H9 (cell line): ENCODE measurements around the gene PRRT1B. TPM values are rescaled to one million over a fixed set of nuclear protein-coding genes. Genes with fewer than 3 reads are reported as not detected.
"Not testable (repeated sequence)": the region's sequence is repeated elsewhere in the genome, so short reads cannot be mapped to it uniquely, and the experiment has no call there.

Experiments
- DNase-seq: peaks from one replicate; pipeline ENCODE4 v3.0.0-alpha.2; 2017
- H2AFZ ChIP-seq: one replicate; pipeline ENCODE4 v1.6.1; 2013; ENCODE audit warnings: mild to moderate bottlenecking, low read length, control low read depth, moderate library complexity
- H2AK5ac ChIP-seq: 2 replicates; pipeline ENCODE4 v1.6.1; 2013; ENCODE audit warnings: low read length, control low read depth, mixed read lengths; ENCODE audit not compliant: insufficient read length
- H2BK120ac ChIP-seq: one replicate; pipeline ENCODE4 v1.6.1; 2013; ENCODE audit warnings: low read depth, mild to moderate bottlenecking, low read length, control low read depth, inconsistent platforms; ENCODE audit not compliant: poor library complexity, severe bottlenecking
- H2BK12ac ChIP-seq: 2 replicates; pipeline ENCODE4 v1.6.1; 2013; ENCODE audit warnings: low read length, control low read depth, mixed read lengths, low read depth; ENCODE audit not compliant: insufficient read length
- H2BK15ac ChIP-seq: 2 replicates; pipeline ENCODE4 v1.6.1; 2013; ENCODE audit warnings: low read depth, low read length, control low read depth
- H2BK20ac ChIP-seq: one replicate; pipeline ENCODE4 v1.6.1; 2013; ENCODE audit warnings: low read depth, mild to moderate bottlenecking, low read length, control low read depth, inconsistent platforms; ENCODE audit not compliant: poor library complexity, severe bottlenecking
- H2BK5ac ChIP-seq: 2 replicates; pipeline ENCODE4 v1.6.1; 2013; ENCODE audit warnings: low read length, control low read depth, mixed read lengths; ENCODE audit not compliant: insufficient read length
- H3K14ac ChIP-seq: 2 replicates; pipeline ENCODE4 v1.6.1; 2013; ENCODE audit warnings: low read length, control low read depth; ENCODE audit not compliant: insufficient read depth
- H3K18ac ChIP-seq: 2 replicates; pipeline ENCODE4 v1.6.1; 2013; ENCODE audit warnings: low read depth, mild to moderate bottlenecking, mixed read lengths, low read length, control low read depth; ENCODE audit not compliant: insufficient read length
- H3K23ac ChIP-seq: 2 replicates; pipeline ENCODE4 v1.6.1; 2013; ENCODE audit warnings: low read length, control low read depth, mixed read lengths, low read depth; ENCODE audit not compliant: insufficient read length
- H3K23me2 ChIP-seq: 2 replicates; pipeline ENCODE4 v1.6.1; 2013; ENCODE audit warnings: low read depth, mild to moderate bottlenecking, mixed read lengths, low read length, control low read depth; ENCODE audit not compliant: insufficient read length, poor library complexity, severe bottlenecking
- H3K27ac ChIP-seq: 2 replicates; pipeline ENCODE4 v1.5.1; 2013; ENCODE audit warnings: low read length, control low read depth, mixed read lengths, low read depth; ENCODE audit not compliant: insufficient read length
- H3K27me3 ChIP-seq: 2 replicates; pipeline ENCODE4 v1.6.1; 2013; ENCODE audit warnings: low read length, control low read depth, inconsistent platforms; ENCODE audit not compliant: insufficient read depth
- H3K4ac ChIP-seq: 2 replicates; pipeline ENCODE4 v1.6.1; 2013; ENCODE audit warnings: low read depth, mild to moderate bottlenecking, control low read depth, inconsistent platforms, low read length, moderate library complexity
- H3K4me1 ChIP-seq: 2 replicates; pipeline ENCODE4 v1.6.1; 2013; ENCODE audit warnings: low read length, control low read depth, inconsistent platforms; ENCODE audit not compliant: insufficient read depth
- H3K4me2 ChIP-seq: 2 replicates; pipeline ENCODE4 v1.6.1; 2013; ENCODE audit warnings: low read length, control low read depth, mixed read lengths; ENCODE audit not compliant: insufficient read length, insufficient read depth
- H3K56ac ChIP-seq: 2 replicates; pipeline ENCODE4 v1.6.1; 2013; ENCODE audit warnings: low read depth, mild to moderate bottlenecking, mixed read lengths, low read length, control low read depth; ENCODE audit not compliant: insufficient read length
- H3K79me1 ChIP-seq: 2 replicates; pipeline ENCODE4 v1.6.1; 2013; ENCODE audit warnings: low read depth, mild to moderate bottlenecking, moderate library complexity, low read length, control low read depth, inconsistent platforms; ENCODE audit not compliant: insufficient read depth, poor library complexity, severe bottlenecking
- H3K79me2 ChIP-seq: 2 replicates; pipeline ENCODE4 v1.6.1; 2013; ENCODE audit warnings: low read length, control low read depth, inconsistent platforms; ENCODE audit not compliant: insufficient read depth
- H3K9ac ChIP-seq: 2 replicates; pipeline ENCODE4 v1.6.1; 2013; ENCODE audit warnings: low read length, control low read depth, mixed read lengths; ENCODE audit not compliant: insufficient read length; ENCODE audit errors: extremely low read depth
- H3K9me3 ChIP-seq: one replicate; pipeline ENCODE4 v1.6.1; 2013; ENCODE audit warnings: low read depth, low read length, inconsistent platforms; ENCODE audit not compliant: control insufficient read depth
- H3T11ph ChIP-seq: one replicate; pipeline ENCODE4 v1.6.1; 2013; ENCODE audit warnings: mild to moderate bottlenecking, low read length, control low read depth, inconsistent platforms
- H4K20me1 ChIP-seq: one replicate; pipeline ENCODE4 v1.6.1; 2013; ENCODE audit not compliant: control insufficient read depth, insufficient read length, insufficient read depth
- H4K5ac ChIP-seq: 2 replicates; pipeline ENCODE4 v1.6.1; 2013; ENCODE audit warnings: low read depth, mild to moderate bottlenecking, mixed read lengths, low read length, control low read depth; ENCODE audit not compliant: insufficient read length
- H4K8ac ChIP-seq: replicated peaks from 2 replicates; pipeline ENCODE4 v1.6.1; 2013; ENCODE audit warnings: low read length, control low read depth, mixed read lengths, low read depth; ENCODE audit not compliant: insufficient read length
- H4K91ac ChIP-seq: 2 replicates; pipeline ENCODE4 v1.6.1; 2013; ENCODE audit warnings: low read depth, mild to moderate bottlenecking, moderate library complexity, mixed read lengths, low read length, control low read depth; ENCODE audit not compliant: insufficient read length
- H3K27ac Mint-ChIP-seq, 3 experiments: 2 replicates in 2 of 3; 3 replicates in 1 of 3; pipeline ENCODE4 v1.8.0; 2020 to 2021; ENCODE audit warnings: mixed read lengths in 3 of 3, mild to moderate bottlenecking in 1 of 3, moderate library complexity in 1 of 3
- H3K27me3 Mint-ChIP-seq: 2 replicates; pipeline ENCODE4 v1.8.0; 2021; ENCODE audit warnings: low read depth, mild to moderate bottlenecking, moderate library complexity, mixed read lengths
- H3K36me3 Mint-ChIP-seq, 3 experiments: 2 replicates in 2 of 3; 3 replicates in 1 of 3; pipeline ENCODE4 v1.8.0; 2020 to 2021; ENCODE audit warnings: low read depth in 3 of 3, mixed read lengths in 3 of 3; ENCODE audit not compliant: insufficient read depth in 1 of 3
- H3K4me1 Mint-ChIP-seq, 2 experiments: 2 replicates each; pipeline ENCODE4 v1.8.0; 2020; ENCODE audit warnings: mixed read lengths in 2 of 2
- H3K4me3 Mint-ChIP-seq, 2 experiments: 2 replicates in 1 of 2; 3 replicates in 1 of 2; pipeline ENCODE4 v1.8.0; 2020 to 2021; ENCODE audit warnings: mild to moderate bottlenecking in 2 of 2, mixed read lengths in 2 of 2, moderate library complexity in 1 of 2
- H3K9me3 Mint-ChIP-seq, 2 experiments: 2 replicates in 1 of 2; 3 replicates in 1 of 2; pipeline ENCODE4 v1.8.0; 2020; ENCODE audit warnings: mild to moderate bottlenecking in 2 of 2, mixed read lengths in 2 of 2, moderate library complexity in 1 of 2
- WGBS: extraction: QIAGEN DNeasy Blood & Tissue Kit; methylation state at CpG from one replicate; pipeline ENCODE4 v1.1.7; 2013; ENCODE audit warnings: missing lambda C conversion rate, low lambda C conversion rate, mixed read lengths; ENCODE audit not compliant: insufficient read length; ENCODE audit errors: extremely low coverage; 5-methylcytosine and 5-hydroxymethylcytosine counted together
- total RNA-seq: library from RNA; stranded (reverse); gene quantifications from 2 replicates; pipeline ENCODE4 v1.2.1, GENCODE V29; 2021
- TF ChIP-seq, protein P1 (sequence below): fragments of 200-600 bp; sonication (generic); conservative IDR thresholded peaks from 3 replicates; pipeline ENCODE4 v1.8.0; 2021; ENCODE audit warnings: antibody characterized with exemption, mild to moderate bottlenecking

PRRT1B gene
- total RNA-seq, 1 experiment from 2014 or later = 1.0 TPM

DNA sequence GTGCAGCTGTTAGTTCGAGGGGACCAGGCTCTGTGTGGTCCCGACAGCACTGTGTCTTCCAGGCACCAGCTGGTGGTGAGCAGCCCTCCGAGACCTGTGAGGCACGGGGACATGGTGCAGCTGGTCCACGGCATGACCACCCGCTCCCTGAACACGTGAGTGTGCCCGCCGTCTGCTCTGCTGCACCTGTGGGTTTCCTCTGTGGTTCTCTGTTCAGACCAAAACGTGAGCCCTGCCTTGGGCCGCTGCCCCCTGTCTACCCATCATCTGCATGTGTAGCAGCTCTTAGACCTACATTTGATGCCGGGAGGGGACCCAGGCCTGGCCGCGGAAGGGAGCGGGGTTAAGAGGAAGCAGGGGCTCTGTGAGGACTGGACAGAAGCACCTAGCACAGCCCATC lies 32.1 kb upstream of the PRRT1B start:
- H3K27ac Mint-ChIP-seq = no peak overlapping the region
- Histone ChIP-seq H3K4me1 (no peaks in the 10 kb centered on the region), H4K20me1 (no peaks in the 10 kb centered on the region)

DNA sequence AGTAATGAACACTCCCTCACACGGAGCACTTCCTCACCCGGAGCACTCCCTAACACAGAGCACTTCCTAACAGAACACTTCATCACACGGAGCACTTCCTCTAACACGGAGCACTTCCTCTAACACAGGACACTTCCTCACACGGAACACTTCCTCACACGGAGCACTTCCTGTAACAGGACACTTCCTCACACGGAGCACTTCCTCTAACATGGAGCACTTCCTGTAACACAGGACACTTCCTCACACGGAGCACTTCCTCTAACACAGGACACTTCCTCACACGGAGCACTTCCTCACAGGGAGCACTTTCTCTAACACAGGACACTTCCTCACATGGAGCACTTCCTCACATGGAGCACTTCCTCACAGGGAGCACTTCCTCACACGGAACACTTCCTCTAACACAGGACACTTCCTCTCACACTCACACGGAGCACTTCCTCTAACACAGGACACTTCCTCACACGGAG lies 29.7 kb upstream of the PRRT1B start:
- H2BK120ac ChIP-seq, H3K27me3 Mint-ChIP-seq, H4K5ac ChIP-seq, H3K23ac ChIP-seq, H3K4me2 ChIP-seq, H3K79me2 ChIP-seq, H3K9ac ChIP-seq, H3K79me1 ChIP-seq, H3T11ph ChIP-seq, H3K14ac ChIP-seq, H3K4me1 Mint-ChIP-seq, H3K27ac Mint-ChIP-seq, H4K91ac ChIP-seq, H4K8ac ChIP-seq, DNase-seq, H3K4me3 Mint-ChIP-seq, H2BK12ac ChIP-seq, H3K4ac ChIP-seq, H3K27me3 ChIP-seq, H3K4me1 ChIP-seq, H2BK5ac ChIP-seq, H2AFZ ChIP-seq, H3K18ac ChIP-seq, H2BK15ac ChIP-seq, H3K9me3 ChIP-seq, H3K27ac ChIP-seq, H3K23me2 ChIP-seq, H3K56ac ChIP-seq, H2BK20ac ChIP-seq, H4K20me1 ChIP-seq, H3K9me3 Mint-ChIP-seq, H2AK5ac ChIP-seq: not testable (repeated sequence)
- H3K36me3 Mint-ChIP-seq = peaks cover 33 to 74% (median 50%) of the 10 kb centered on the region in 3 experiments
- no CpG with 5 or more reads among the region's 12 CpGs for WGBS

More for the DNA sequence above, 32.1 kb upstream of the PRRT1B start:
- no peak overlapping the region for H2BK12ac ChIP-seq
- no peak overlapping the region for H2BK120ac ChIP-seq
- no peak overlapping the region for H3K27ac ChIP-seq
- DNase-seq = no peak
- H3K79me1 ChIP-seq = no peaks in the 10 kb centered on the region
- no peak overlapping the region for H2BK20ac ChIP-seq
- Mint-ChIP-seq H3K4me1 (no peaks in the 10 kb centered on the region), H3K36me3 (peaks cover 9 to 67% (median 38%) of the 10 kb centered on the region in 3 experiments), H3K27me3 (no peaks in the 10 kb centered on the region), H3K4me3 (no peak overlapping the region), H3K9me3 (no peaks in the 10 kb centered on the region)
- no peak overlapping the region for H4K91ac ChIP-seq
- TF ChIP-seq, protein P1, sequence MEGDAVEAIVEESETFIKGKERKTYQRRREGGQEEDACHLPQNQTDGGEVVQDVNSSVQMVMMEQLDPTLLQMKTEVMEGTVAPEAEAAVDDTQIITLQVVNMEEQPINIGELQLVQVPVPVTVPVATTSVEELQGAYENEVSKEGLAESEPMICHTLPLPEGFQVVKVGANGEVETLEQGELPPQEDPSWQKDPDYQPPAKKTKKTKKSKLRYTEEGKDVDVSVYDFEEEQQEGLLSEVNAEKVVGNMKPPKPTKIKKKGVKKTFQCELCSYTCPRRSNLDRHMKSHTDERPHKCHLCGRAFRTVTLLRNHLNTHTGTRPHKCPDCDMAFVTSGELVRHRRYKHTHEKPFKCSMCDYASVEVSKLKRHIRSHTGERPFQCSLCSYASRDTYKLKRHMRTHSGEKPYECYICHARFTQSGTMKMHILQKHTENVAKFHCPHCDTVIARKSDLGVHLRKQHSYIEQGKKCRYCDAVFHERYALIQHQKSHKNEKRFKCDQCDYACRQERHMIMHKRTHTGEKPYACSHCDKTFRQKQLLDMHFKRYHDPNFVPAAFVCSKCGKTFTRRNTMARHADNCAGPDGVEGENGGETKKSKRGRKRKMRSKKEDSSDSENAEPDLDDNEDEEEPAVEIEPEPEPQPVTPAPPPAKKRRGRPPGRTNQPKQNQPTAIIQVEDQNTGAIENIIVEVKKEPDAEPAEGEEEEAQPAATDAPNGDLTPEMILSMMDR = no peak
- H2AFZ ChIP-seq = no peak overlapping the region
- WGBS = no CpG with 5 or more reads among the region's 15 CpGs
- no peaks in the 10 kb centered on the region for H3K9me3 ChIP-seq
- no peaks in the 10 kb centered on the region for H3K79me2 ChIP-seq
- no peak overlapping the region for H3K56ac ChIP-seq
- no peak overlapping the region for H2BK5ac ChIP-seq
- H3K14ac ChIP-seq = no peak overlapping the region
- H3K23me2 ChIP-seq = no peaks in the 10 kb centered on the region
- H2AK5ac ChIP-seq = no peak overlapping the region
- no peak overlapping the region for H3T11ph ChIP-seq
- H3K9ac ChIP-seq = no peak overlapping the region
- no peak overlapping the region for H3K23ac ChIP-seq
- no peaks in the 10 kb centered on the region for H3K27me3 ChIP-seq
- no peak overlapping the region for H3K4me2 ChIP-seq
- H2BK15ac ChIP-seq = no peak overlapping the region
- no peak overlapping the region for H4K8ac ChIP-seq
- no peak overlapping the region for H3K4ac ChIP-seq
- no peak overlapping the region for H4K5ac ChIP-seq
- no peak overlapping the region for H3K18ac ChIP-seq
